Measurements from ENCODE around the gene CCNJ.

GRCh38 chr10:96021332-96021731 is 22.1 kb upstream of the CCNJ start:
- TF ChIP-seq CTCF (IDR thresholded peaks at IDR 0.05), result no peak
- no peak for TF ChIP-seq POLR2A (IDR thresholded peaks at IDR 0.05)
